ENCODE data around the gene STAB1. TPM values are rescaled to one million over a fixed set of nuclear protein-coding genes. Genes with fewer than 3 reads are reported as not detected.

Gene STAB1
- total RNA-seq, 1 experiment from 2014 or later = 0.52 TPM

DNA sequence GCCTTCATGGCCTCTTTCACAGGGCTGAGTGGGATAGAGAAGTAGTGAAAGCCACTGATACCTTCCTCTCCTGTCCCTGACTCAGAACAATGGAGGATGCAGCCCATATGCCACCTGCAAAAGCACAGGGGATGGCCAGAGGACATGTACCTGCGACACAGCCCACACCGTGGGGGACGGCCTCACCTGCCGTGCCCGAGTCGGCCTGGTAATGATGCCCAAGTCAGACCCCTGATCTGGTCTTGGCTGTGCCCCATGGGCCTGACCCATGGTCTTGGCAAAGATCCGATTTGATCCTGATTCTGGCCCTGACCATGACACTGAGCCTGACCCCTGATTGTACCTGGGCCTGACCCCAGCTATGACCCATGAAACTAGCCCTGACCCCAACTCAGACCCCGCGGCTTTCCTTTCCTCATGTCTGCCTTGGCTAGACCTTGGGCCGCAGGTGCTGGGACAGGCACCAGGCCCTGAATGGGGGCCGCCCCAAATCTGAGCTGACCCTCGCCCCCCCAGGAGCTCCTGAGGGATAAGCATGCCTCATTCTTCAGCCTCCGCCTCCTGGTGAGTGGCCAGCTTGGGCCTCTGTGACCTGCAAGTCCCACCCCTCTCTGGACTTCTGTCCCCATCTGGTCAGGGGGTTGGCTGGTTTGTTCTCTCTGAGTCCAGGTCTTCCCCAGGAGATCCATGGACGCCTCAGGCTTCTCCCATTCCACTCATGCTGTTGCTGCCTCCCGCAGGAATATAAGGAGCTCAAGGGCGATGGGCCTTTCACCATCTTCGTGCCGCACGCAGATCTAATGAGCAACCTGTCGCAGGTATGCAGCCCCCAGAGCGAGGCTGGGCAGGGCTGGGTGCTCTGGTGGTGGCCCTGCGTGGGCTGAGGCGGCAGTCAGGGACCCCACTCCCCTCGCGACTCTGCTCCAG, 22.9 kb downstream of the STAB1 start:
- peak overlapping the region; percentile 45 for H3K4me3 ChIP-seq (ENCODE audit: insufficient read depth, low read depth, low read length)
- no peak for DNase-seq
- H3K27me3 ChIP-seq (ENCODE audit: control insufficient read depth, insufficient read depth, low read length) = peaks cover 5% of the 10 kb centered on the region
- H3K36me3 ChIP-seq (replicated peaks; ENCODE audit: control insufficient read depth, insufficient read depth, low read length) = no peaks in the 10 kb centered on the region

DNA sequence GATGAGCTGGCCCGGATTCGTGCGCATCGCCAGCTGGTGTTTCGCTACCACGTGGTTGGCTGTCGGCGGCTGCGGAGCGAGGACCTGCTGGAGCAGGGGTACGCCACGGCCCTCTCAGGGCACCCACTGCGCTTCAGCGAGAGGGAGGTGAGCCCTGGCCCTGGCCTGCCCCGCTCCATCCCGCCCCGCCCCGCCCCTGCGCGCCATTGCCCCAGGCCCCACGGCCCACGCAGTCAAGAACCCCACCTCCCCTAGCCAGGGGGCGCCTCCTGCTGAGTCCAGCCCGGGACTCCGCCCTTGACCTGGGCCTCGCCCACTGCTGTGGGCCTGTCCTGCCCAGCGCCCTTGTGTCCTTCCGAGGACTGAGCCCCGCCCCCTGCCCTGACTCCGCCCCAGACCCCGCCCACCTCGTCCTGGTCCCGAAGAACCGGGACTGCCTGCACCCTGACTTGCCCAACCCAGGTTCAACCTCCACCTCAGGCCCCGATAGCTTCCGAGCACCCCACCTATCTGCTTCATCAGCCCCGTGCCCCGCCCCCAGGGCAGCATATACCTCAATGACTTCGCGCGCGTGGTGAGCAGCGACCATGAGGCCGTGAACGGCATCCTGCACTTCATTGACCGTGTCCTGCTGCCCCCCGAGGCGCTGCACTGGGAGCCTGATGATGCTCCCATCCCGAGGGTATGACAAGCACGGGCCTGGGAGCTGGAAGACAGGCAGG, 23.7 kb downstream of the STAB1 start:
- DNase-seq = peak; percentile 99
- H3K27me3 ChIP-seq (ENCODE audit: control insufficient read depth, insufficient read depth, low read length) = peaks cover 5% of the 10 kb centered on the region
- peak overlapping the region; percentile 45 for H3K4me3 ChIP-seq (ENCODE audit: insufficient read depth, low read depth, low read length)
- peaks cover under 1% of the 10 kb centered on the region for H3K36me3 ChIP-seq (replicated peaks; ENCODE audit: control insufficient read depth, insufficient read depth, low read length)

DNA sequence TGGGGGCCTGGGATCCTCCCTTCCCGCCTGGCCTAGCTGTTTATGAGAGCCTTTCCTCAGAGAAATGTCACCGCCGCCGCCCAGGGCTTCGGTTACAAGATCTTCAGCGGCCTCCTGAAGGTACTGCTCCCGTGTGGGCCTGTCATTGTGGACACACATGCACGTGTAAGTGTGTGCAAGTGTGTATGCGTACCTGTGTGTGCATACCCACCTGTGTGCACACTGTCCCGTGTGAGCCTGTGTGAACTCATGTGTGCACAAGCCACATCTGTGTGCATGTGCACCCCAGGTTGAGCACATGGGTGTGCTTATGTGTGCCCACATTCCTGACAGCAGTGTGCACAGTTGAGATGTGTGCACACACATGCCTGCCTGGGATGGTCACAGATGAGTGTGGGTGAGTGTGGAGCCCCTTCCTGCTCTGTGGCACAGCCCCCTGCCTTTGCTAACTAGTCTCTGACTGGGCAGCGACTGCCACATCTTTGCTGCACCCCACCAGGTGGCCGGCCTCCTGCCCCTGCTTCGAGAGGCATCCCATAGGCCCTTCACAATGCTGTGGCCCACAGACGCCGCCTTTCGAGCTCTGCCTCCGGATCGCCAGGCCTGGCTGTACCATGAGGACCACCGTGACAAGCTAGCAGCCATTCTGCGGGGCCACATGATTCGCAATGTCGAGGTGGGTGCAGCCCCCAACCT, 24.5 kb downstream of the STAB1 start:
- Histone ChIP-seq H3K4me3 (ENCODE audit: insufficient read depth, low read depth, low read length) (no peak overlapping the region), H3K27me3 (ENCODE audit: control insufficient read depth, insufficient read depth, low read length) (peaks cover 5% of the 10 kb centered on the region), H3K36me3 (replicated peaks; ENCODE audit: control insufficient read depth, insufficient read depth, low read length) (peaks cover 5% of the 10 kb centered on the region)
- no peak for DNase-seq

DNA sequence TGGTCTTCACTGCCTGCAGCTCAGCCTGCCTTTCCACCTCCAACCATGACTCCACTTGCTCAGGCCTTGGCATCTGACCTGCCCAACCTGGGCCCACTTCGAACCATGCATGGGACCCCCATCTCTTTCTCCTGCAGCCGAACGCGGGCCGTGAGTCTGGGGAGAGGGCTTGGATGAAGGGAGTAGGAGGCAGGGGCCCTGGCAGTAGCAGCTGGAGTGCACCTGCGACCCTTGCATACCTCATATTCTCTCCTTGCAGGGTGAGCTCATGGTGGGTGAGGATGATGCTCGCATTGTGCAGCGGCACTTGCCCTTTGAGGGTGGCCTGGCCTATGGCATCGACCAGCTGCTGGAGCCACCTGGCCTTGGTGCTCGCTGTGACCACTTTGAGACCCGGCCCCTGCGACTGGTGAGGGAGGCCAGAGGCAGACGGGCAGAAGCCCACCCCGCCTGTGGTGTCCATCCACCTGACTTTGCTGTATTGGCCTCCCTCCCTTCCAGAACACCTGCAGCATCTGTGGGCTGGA, 25.1 kb downstream of the STAB1 start:
- Histone ChIP-seq H3K36me3 (replicated peaks; ENCODE audit: control insufficient read depth, insufficient read depth, low read length) (peaks cover 6% of the 10 kb centered on the region), H3K4me3 (ENCODE audit: insufficient read depth, low read depth, low read length) (no peak overlapping the region), H3K27me3 (ENCODE audit: control insufficient read depth, insufficient read depth, low read length) (peaks cover 5% of the 10 kb centered on the region)
- DNase-seq = no peak

DNA sequence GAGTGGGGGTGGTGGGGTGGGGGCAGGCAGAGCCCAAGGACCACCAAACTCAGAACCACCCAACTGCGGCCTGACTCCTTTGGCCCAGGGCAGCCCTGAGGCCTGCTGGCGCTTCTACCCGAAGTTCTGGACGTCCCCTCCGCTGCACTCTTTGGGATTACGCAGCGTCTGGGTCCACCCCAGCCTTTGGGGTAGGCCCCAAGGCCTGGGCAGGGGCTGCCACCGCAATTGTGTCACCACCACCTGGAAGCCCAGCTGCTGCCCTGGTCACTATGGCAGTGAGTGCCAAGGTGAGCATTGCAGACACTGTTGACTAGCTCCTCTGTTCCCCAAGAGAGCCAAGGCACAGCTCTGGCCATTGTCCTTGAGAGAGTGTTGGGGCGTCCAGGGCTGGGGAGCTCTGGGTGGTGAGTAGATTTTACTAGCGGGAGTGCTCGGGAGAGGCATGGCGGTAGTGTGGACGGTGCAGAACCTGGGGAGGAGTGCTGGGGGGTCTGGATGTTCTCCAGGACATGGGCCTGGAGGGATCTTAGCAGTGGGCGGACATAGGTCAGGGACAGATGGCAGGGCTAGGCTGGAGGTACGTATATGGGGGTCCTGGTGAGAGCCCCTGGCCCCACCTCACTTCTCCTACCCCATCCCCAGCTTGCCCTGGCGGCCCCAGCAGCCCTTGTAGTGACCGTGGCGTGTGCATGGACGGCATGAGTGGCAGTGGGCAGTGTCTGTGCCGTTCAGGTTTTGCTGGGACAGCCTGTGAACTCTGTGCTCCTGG, 25.8 kb downstream of the STAB1 start:
- DNase-seq = peak; percentile 62
- peaks cover 5% of the 10 kb centered on the region for H3K27me3 ChIP-seq (ENCODE audit: control insufficient read depth, insufficient read depth, low read length)

DNA sequence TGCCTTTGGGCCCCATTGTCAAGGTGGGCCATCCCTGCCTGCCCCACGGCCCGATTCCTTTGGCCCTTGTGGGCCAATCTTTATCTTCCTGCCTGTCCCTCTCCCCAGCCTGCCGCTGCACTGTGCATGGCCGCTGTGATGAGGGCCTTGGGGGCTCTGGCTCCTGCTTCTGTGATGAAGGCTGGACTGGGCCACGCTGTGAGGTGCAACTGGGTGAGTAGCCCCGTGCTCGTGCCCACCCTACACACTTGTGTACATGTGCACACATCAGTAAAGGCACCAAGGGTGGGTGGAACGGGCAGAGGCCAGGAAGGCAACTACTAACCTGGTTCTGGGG, 26.3 kb downstream of the STAB1 start:
- Histone ChIP-seq H3K36me3 (replicated peaks; ENCODE audit: control insufficient read depth, insufficient read depth, low read length) (peaks cover 15% of the 10 kb centered on the region), H3K4me3 (ENCODE audit: insufficient read depth, low read depth, low read length) (no peak overlapping the region), H3K27me3 (ENCODE audit: control insufficient read depth, insufficient read depth, low read length) (peaks cover 5% of the 10 kb centered on the region)
- DNase-seq = no peak

More for the DNA sequence above, 25.8 kb downstream of the STAB1 start:
- H3K36me3 ChIP-seq (replicated peaks; ENCODE audit: control insufficient read depth, insufficient read depth, low read length) = peaks cover 11% of the 10 kb centered on the region
- H3K4me3 ChIP-seq (ENCODE audit: insufficient read depth, low read depth, low read length) = no peak overlapping the region

DNA sequence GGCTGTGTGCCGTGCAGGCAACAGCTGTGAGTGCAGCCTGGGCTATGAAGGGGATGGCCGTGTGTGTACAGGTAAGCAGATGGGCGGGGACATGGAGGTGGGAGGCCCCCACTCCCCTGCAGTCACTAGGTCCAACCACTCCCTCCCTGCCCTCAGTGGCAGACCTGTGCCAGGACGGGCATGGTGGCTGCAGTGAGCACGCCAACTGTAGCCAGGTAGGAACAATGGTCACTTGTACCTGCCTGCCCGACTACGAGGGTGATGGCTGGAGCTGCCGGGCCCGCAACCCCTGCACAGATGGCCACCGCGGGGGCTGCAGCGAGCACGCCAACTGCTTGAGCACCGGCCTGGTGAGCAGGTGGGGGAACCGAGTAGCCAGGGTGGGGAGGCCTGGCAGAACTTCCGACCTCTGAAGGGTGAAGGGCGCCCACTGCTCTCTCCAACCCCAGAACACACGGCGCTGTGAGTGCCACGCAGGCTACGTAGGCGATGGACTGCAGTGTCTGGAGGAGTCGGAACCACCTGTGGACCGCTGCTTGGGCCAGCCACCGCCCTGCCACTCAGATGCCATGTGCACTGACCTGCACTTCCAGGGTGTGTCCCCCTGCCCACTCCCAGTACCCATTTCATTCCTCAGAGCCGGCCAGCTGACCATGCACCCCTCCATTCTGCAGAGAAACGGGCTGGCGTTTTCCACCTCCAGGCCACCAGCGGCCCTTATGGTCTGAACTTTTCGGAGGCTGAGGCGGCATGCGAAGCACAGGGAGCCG, 26.9 kb downstream of the STAB1 start:
- Histone ChIP-seq H3K36me3 (replicated peaks; ENCODE audit: control insufficient read depth, insufficient read depth, low read length) (peaks cover 19% of the 10 kb centered on the region), H3K4me3 (ENCODE audit: insufficient read depth, low read depth, low read length) (no peak overlapping the region), H3K27me3 (ENCODE audit: control insufficient read depth, insufficient read depth, low read length) (peaks cover 5% of the 10 kb centered on the region)
- peak; percentile 65 for DNase-seq

DNA sequence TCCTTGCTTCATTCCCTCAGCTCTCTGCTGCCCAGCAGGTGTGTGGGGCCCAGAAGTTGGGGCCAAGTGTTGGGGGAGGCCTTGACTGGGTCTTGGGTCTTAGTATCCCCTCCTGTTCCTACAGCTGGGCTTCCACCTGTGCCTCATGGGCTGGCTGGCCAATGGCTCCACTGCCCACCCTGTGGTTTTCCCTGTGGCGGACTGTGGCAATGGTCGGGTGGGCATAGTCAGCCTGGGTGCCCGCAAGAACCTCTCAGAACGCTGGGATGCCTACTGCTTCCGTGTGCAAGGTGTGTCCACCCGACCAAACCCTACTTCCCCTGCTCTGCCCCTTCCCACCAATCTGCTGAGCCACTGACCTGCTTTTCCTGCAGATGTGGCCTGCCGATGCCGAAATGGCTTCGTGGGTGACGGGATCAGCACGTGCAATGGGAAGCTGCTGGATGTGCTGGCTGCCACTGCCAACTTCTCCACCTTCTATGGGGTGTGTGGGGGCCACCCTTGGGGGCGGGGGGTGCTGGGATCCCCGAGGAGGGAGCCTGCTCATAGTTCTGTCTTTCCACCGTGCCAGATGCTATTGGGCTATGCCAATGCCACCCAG, 27.6 kb downstream of the STAB1 start:
- Histone ChIP-seq H3K27me3 (ENCODE audit: control insufficient read depth, insufficient read depth, low read length) (peaks cover 5% of the 10 kb centered on the region), H3K36me3 (replicated peaks; ENCODE audit: control insufficient read depth, insufficient read depth, low read length) (peaks cover 26% of the 10 kb centered on the region), H3K4me3 (ENCODE audit: insufficient read depth, low read depth, low read length) (no peak overlapping the region)
- peak; percentile 57 for DNase-seq

DNA sequence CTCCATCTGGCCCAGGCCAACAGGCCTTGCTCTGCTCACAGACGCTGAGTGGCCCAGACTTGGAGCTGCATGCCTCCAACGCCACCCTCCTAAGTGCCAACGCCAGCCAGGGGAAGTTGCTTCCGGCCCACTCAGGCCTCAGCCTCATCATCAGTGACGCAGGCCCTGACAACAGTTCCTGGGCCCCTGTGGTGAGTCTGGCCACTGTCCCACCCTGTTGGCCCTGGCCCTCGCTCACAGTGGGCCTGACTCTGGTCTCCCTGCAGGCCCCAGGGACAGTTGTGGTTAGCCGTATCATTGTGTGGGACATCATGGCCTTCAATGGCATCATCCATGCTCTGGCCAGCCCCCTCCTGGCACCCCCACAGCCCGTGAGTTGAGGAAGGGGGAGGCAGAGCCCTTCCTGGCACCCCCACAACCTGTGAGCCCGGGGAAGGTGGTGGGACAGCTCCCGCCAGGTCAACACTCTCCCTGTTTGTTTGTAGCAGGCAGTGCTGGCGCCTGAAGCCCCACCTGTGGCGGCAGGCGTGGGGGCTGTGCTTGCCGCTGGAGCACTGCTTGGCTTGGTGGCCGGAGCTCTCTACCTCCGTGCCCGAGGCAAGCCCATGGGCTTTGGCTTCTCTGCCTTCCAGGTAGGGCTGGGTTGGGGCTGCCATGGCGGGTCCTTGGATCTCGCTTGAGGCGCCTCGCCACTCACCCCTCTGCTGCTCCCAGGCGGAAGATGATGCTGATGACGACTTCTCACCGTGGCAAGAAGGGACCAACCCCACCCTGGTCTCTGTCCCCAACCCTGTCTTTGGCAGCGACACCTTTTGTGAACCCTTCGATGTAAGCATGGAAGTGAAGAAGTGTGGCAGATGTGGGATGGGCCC, 28.5 kb downstream of the STAB1 start:
- H3K36me3 ChIP-seq (replicated peaks; ENCODE audit: control insufficient read depth, insufficient read depth, low read length) = peaks cover 32% of the 10 kb centered on the region
- DNase-seq = peak; percentile 66
- no peaks in the 10 kb centered on the region; the same call in 1 of the 2 replicates for H3K27me3 ChIP-seq (ENCODE audit: control insufficient read depth, insufficient read depth, low read length)
- no peak overlapping the region for H3K4me3 ChIP-seq (ENCODE audit: insufficient read depth, low read depth, low read length)

DNA sequence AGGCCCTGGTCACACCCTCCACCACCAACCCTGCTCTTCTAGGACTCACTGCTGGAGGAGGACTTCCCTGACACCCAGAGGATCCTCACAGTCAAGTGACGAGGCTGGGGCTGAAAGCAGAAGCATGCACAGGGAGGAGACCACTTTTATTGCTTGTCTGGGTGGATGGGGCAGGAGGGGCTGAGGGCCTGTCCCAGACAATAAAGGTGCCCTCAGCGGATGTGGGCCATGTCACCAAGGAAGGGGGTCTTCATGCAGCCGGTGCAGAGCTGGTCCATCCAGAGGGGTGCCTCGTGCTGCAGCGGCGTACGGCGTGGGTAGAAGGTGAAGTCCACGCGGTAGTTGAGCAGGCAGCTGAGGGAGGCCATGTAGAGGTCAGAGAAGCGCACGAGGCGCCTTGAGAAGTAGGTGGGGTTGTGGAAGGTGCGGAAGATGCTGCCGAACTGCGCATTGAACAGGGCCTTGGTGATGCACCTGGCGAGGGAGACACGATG, 29.2 kb downstream of the STAB1 start:
- H3K27me3 ChIP-seq (ENCODE audit: control insufficient read depth, insufficient read depth, low read length) = no peaks in the 10 kb centered on the region
- H3K4me3 ChIP-seq (ENCODE audit: insufficient read depth, low read depth, low read length) = no peak overlapping the region
- H3K36me3 ChIP-seq (replicated peaks; ENCODE audit: control insufficient read depth, insufficient read depth, low read length) = peaks cover 37% of the 10 kb centered on the region
- no peak for DNase-seq

DNA sequence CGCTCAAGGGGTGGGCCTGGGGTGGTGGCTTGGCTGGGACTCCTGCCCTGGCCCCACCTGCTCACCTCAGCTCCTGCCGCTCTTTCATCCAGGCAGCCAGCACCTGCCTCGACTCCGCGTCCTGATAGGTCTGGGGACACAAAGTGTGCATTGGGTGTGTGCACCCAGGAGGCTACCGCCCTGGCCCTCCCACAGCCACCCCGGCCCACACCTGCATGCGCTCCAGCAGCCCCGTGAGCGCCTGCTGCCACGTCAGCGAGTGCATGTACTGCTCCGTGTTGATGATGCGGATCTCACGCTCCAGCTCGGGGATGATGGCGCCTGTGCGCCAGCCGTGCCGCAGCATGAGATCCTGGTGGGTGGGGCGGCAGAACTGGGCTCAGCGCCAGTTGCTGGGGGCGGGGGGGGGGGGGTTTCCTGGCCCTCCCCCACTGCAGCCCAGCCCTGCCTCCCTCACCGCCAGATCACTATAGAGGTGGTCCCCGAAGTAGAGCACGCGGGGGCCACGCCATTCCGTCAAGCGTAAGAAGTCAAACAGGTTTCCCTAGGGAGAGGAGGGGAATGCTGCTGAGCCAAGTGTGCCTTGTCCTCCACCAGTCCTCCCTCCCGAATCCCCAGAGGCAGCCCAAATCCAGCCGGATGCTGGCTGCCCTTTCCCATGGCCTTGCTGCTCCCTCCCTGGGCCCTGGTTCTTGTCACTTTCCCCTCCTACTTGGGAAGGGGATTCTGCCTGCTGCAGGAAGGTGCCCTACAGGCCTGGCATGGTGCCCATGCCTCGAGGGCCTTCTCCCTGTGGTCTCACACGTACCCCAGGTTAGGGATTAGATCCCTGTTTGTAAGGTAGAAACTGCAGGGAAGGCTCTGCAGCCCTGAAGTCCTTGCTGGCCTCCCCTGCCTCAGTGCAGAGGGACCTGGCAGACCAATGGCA, 29.9 kb downstream of the STAB1 start:
- Histone ChIP-seq H3K27me3 (ENCODE audit: control insufficient read depth, insufficient read depth, low read length) (no peaks in the 10 kb centered on the region), H3K36me3 (replicated peaks; ENCODE audit: control insufficient read depth, insufficient read depth, low read length) (peaks cover 38% of the 10 kb centered on the region), H3K4me3 (ENCODE audit: insufficient read depth, low read depth, low read length) (no peak overlapping the region)
- peak; percentile 61 for DNase-seq
